DMS114 treated with DMSO at 0.1 percent for 48 hours (cell line): ENCODE data around the gene RTL10.
"Not testable (repeated sequence)": the region's sequence is repeated elsewhere in the genome, so short reads cannot be mapped to it uniquely, and the experiment has no call there.

ENCODE experiments used
- DNase-seq: peaks from one replicate; lab custom pipeline; 2025; ENCODE audit not compliant: unreplicated experiment; lab: John Stamatoyannopoulos, UW

The RTL10 gene

DNA sequence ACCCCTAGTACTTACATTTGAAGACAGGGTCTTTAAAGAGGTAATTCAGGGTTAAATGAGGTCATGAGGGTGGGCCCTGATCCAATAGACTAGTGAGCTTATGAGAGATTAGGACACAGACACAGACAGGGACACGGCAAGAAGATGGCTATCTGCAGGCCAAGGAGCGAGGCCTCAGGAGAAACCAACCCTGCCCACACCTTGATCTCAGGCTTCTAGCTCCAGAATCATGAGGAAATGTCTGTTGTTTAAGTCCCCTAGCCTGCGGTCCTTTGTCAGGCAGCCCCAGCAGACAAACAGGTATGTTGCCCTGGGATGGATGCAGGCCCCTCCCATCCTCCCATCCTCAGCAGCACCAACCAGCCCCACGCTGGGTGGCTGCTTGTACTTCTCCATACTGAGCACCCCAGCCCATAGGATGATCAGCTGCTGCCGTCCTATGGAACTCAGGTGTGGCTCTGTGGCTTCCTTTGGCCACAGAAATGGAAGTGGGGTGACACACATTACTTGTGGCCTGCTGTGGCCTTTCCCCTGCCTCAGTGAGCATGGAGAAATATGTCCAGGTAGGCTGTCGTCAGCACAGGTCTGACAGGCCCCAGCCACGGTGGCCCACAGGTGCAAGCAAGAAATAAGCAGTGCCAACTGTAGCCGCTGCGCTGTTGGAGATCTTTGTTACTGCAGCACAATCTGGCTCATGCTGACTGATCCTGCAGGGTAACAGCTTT, 7.9 kb downstream of the RTL10 start:
- no peak for DNase-seq

DNA sequence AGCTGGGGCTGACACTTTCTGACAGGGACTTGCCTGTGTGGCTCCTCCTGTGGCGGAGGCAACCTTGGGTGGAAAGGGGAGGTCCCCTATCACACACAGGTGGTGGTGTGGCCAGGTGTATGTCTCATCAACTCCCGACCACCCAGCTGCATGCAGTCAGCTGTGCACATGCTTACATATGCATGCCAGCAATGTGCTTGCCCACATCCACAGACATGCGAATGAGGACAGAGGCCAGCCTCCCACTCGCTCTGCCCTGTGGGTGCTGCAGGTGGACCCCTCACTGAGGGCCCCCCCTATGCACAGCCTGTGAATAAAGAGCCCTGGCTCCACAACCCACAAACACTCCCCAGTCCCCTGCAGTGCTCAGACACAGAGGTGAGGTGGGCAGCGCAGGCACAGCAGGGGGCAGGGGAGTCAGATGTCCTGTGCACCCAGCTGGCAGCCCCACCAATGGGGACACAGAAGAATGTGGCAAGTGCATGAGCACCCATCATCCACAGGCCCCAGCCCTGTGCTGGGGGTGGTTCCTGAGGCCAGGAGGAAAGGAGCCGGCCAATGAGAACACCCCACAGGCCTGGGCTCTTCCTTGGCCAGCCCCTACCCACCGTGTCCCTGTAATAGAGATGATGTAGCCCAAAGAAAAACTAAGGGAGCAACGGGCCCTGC, 9.5 kb downstream of the RTL10 start:
- no peak for DNase-seq

DNA sequence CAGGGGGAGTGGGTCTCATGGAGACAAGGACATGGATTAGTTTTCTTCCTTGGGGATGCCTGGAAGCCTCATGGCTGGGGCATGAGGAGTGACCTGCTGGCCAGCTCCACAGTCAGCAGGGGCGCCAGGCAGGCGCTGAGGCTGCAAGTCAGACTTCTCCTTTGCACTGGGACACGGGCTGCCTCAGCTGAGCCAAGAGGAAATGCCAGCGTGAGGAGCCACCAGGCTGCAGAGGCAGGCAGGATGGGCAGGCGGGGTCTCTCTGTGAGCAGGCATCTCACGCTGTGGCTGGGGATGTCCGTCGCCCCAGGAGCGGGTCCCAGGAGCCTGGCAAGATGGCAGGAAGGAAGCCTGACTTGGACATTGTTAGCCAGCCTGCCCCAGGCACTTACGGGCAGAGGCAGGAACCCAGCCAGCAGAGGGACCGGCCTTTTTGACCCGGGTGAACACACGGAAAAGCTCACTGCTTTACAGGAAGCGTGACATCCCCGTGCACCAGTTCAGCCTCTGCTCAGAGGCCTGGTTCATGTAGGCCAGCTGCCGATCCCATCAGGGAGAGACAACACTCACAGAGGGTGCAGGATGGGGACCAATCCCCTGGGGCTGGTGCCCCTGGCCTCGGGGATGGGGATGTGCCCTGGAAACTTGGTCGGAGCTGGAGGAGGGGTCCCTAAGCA, 10.2 kb downstream of the RTL10 start:
- DNase-seq, result no peak

DNA sequence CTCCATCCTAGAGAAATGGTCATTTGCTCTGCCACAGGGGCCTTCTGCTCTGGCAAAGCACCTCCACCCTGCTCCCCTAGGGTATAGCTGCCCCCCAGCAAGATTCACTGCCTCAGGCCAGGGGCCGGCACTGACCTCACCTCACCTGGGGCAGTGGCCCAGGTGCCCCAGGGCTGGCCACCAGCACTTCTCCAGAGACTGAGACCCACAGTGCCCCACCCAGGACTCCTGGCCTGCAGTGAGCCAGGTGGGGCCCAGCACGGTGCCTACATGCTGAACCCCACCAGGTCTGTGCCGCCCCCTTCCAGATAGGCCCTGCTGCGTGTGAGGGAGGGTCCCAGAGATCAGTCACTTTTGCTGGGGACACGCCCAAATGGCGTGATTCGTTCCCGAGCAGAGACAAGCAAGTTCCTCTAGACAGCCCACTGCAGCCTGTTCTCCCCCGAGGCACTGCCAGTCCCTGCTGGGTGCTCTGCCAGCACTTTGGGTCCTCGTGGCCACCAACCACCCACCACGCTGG, 10.8 kb downstream of the RTL10 start:
- DNase-seq, result no peak

DNA sequence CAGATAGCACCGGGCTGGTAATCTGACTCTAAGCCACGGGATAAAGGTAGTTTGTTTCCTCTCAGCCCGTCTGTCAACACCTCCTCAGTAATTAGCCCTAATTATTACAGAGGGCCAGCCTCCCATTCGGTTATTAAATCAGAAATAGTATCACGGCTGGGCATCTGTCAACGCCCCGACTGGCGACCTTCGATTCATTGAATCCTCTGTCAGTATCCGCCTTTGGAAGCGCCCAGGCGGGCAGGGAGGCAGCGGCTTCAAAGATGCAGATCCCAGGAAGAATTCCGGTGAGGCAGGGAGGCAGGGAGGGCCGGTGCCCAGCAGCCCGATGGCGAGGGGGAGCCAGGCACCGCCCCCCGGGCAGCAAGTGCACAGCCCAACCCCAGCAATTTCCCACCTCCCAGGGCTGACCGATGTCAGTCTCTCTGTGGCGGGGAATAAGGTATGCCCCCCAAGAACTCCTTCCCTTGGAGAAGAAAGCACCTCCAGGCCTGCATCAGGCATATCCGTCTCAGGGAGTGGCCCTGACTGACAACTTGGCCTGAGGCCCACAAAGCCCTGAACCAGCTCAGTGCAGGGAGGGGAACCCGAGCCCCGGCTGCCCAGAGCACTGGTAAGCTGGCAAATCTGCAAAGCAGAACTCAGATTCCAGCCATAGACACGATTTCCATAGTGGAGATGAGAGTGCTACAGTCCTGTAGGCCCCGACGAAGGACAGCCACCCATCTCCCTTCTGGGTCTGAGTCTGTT, 11.4 kb downstream of the RTL10 start:
- no peak for DNase-seq

DNA sequence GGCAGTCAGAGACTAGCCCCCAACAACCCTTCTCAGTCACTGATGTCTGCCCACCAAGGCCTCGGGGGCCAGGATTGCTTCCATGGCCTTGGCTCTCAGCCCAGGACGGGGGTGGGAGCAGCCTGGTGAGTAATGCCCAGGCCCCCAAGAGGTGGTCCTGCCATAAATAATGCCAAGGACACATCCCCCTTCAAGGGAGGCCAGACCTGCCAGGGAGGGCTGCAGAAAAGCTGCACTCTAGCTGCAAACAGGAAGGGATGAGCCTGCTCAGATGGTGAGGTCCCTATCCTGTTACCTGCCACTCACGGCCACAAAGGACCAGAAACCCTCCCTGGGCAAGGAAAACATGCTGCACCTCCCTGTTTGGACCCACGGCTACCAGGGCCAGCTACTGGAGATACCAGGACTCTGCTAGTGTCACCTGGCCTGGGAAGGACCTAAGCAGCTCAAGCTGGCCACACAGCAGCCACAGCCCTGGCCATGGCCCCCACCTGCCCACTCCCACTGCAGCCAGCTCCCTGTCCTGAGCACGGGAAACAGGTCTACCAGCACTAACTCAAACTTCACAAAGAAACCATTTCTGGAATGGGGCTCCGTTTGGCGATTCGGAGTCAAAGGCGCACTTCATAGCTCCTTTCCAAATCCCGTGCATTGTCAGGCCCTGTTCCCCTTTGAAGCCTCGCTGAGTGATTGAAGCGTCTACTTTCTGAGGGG, 12.1 kb downstream of the RTL10 start:
- DNase-seq, result no peak

DNA sequence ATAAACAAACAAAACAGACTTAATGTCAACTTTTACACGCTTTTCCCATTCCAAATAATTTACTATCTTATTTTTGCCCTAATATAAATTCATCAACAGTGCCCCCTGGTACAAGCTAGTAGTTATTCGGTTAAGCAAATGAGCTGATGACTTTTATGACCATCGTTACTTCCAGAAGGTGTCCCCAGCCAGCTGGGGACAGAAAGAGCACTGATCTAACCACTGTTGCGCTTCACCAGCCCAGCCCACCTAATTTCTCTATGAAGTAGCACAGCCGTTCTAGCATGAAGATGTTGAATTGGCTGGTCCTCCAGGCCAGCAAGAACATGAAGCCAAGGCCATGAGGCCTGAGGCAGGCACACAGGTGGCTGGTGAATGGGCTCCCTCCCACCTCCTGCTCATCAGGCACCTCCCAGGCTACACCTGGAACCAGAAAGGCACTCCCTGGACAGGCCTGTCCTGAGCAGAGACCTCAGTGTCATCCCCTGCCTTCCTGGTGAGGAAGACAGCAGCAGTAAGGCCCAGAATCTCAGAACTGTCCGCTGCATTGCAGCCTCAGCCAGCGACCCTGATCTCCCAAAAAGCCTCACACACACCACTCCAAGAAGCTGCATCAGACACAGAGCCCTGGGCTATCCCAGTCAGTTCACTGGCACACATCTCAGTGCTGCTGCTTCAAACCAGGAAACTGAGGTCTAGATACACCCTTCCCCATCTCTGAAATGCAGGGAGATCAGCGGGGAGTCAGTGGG, 12.9 kb downstream of the RTL10 start:
- no peak for DNase-seq

DNA sequence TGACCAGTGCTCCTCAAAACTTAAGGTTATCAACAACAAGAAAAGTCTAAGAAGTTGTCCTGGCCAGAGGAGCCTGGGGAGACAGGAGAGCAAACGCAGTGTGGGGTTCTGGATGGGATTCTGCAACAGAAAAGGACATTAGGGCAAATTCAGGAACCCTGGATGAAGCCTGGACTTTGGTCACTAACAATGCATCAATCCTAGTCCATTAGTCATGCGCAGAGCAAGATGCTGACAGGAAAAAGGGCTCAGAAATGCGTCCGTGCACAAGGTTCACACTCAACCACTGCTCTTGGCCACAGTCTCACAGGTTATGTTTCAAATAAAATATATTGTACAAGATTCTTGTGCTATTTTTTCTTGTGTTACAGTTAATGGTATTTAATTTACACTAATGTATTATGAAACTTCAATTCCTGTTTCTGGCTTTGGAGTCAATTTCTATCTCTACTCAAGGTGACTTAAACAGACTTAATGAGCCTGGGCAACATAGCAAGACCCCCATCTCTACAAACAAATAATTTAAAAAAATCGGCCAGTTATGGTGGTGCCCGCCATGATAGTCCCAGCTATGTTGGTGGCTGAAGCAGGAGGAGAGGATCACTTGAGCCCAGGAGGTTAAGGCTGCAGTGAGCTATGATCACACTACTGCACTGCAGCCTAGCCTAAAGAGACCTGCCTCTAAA, 13.6 kb downstream of the RTL10 start:
- DNase-seq, result no peak

DNA sequence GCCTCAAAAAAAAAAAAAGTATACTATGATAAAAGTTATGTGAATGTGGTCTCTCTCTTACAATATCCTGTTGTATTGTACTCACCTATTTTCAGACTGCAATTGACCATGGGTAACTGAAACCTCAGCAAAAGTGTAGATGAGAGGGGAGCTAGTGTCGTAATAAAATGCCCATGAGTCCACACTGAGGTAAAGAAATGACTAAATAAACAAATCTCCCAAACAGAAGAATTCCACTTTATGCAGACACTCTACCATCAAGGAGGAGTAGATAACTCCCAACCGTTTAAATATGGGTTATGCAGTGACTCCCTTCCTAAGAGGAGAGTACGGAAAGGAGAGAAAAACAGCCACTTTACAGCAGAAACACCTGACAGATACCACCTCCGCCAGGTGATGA, 14.6 kb downstream of the RTL10 start:
- DNase-seq, result no peak

DNA sequence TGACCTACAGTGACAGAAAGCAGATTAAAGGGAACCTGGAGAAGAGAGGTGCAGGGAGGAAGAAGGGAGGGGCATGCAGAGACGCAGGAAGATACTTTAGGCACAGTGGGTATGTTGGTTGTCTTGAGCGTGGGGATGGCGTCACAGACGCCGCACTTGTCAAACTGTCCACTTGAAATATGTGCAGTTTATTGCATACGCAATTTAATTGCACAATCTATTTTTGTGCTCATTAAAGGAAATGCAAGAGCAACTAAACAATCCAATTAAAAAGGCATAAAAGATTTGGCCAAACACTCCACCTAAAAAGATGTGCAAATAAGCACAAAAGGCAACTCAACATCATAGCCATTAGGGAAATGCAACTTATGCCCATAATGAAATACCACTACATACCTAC, 16.8 kb downstream of the RTL10 start:
- no peak for DNase-seq

DNA sequence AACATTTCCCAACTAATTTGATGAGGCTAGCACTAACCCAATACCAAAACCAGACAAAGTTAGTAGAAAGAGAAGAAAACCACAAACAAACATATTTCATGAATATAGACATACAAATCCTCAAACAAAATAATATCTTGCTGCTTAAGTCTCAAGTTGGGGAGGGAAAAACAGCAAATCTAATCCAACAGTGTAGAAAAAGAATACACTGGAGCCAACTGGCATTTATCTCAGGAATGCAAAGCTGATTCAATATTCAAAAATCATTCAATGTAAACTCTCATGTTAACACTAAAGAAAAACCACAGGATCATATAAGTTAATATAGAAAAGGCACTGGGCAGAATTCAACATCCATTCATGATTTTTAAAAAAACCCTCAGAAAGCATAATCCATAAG, 18.2 kb downstream of the RTL10 start:
- no peak for DNase-seq

DNA sequence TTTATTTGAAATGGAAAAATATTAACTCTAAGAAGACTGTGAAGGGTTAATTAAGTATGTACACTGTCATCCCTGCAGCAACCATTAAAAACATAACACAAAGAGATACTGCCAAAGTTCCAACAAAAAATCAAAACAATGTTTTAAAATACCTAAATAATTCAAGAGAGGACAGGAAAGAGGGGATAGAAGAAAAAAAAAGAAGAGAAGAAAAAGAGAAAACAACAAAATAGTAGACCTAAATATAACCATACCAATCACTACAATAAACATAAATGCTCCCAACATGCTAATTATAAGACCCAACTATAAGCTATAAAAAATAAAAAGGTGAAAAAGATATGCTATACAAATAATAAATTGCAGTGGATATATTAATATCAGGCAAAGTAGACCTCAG, 20.1 kb downstream of the RTL10 start:
- DNase-seq, result no peak

DNA sequence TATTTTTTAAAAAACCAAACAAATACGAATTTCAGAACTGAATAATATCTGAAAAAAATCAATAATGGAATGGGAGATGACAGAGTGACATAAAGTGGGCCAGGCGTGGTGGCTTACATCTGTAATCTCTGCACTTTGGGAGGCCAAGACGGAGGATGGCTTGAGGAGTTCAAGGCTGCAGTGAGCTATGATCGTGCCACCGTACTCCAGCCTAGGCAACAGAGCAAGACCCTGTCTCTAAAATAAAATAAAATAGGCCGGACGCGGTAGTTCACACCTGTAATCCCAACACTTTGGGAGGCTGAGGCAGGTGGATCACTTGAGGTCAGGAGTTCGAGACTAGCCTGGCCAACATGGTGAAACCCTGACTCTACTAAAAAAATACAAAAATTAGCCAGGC, 21.3 kb downstream of the RTL10 start:
- not testable (repeated sequence) for DNase-seq

DNA sequence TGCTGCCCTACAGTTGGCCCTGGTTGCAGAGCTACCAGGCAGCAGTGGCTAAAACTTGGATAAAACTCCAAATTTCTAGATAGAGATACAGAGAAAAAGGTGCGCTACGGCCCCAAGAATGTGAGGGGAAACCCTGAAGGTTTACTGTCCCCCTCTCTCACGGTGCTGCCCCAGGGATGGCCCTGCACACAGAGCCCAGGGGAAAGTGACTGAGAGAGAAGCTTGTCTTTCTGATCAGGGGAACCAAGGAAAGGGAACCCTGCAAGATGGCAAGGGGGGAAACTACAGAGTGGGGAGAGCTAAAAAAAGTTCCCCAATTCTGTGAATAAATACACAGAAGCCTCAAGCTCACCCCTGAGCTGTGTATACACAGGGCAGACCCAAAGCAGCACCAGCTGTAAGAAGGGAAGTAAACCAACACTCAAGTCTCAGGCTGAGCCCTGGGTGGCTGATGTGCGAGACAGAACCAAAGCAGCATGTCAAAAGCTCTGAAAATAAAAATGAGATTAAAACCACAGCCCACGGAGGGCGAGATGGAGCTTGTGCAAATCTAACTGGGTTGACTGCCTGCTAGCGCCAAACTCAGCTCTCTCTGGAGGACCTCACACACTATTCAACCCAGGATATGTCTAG, 22.1 kb downstream of the RTL10 start:
- no peak for DNase-seq

DNA sequence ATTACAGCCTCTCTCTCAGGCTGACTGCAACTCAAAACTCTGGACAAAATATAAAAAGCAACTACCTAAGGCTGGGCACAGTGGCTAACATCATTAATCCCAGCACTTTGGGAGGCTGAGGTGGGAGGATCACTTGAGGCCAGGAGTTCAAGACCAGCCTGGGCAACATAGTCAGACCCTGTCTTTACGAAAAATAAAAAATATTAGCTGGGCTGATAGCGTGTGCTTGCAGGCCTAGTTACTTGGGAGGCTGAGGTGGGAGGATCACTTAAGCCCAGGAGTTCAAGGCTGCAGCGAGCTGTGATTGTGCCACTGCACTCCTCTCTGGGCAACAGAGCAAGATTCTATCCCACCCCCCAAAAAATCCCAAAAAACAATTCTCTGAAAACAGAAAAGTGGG, 22.7 kb downstream of the RTL10 start:
- DNase-seq, result not testable (repeated sequence)

DNA sequence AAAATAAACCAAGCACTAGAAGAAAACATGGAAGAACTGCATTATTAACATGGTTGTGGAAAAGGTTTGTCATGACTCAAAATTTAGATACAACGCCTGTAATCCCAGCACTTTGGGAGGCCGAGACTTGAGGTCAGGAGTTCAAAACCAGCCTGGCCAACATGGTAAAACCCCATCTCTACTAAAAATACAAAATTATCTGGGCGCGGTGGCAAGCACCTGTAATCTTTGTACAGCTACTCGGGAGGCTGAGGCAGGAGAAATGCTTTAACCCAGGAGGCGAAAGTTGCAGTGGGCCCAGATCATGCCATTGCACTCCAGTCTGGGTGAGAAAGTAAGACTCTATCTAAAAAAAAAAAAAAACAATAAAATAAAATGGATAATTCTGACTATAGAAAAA, 23.7 kb downstream of the RTL10 start:
- no peak for DNase-seq

DNA sequence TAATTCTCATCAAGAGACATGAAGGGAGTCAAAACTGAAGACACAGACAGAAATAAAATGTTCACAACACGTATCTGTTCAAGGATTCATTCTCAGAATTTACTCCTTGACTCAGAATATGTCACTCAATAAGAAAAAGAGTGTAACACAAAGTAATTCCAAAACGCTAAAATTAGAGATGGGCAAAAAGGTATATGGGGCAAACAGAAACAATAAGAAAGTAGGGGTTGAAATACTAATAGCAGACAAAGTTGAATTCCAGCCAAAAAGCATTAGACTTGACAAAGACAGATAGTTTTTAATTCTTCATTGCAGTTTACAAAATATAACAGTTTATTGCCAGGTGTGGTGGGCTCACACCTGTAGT, 26.7 kb downstream of the RTL10 start:
- DNase-seq, result no peak

DNA sequence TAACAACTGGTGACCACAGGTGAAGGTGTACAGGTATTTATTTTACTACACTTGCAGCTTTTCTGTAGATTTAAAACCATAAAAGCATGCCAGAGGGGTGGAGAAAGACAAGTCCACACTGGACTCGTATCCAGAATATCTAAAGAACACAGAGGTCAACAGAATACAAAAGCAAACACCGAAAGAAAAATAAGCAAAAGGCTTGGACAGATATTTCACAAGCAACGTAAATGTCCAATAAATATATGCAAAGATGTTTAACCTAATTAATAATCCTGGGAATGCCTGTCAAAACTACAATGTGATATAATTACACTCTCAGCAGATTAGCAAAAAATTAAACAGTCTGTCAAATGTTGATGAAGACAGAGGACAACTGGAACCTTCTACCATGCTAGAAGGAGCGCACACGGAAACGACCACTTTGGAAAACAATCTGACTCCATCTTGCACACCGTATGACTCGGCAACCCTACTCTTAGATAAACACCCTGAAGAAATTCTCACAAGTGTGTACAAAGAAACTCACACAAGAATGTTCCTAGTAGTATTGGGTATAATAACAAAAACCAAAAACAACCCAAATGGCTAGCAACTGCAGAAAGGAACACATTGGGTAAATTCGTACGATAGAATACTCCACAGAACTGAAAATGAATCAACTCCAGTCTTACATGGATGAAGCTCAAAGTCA, 27.2 kb downstream of the RTL10 start:
- no peak for DNase-seq

DNA sequence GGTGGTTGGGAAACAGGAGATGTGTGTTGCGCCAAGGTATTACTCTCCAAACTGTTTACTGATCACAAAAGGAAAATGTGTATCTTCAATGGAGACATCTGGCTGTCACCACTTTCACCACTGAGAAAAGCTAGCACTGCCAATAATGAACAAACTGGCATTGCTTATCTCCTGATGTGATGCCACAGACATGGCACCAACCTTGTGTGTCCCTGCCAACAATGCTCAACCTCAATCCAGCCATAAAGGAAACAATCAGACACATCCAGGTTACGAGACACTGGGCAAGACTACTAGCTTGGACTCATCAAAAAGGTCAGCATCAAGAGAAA, 28.1 kb downstream of the RTL10 start:
- no peak for DNase-seq
